ENCODE results near the gene PRSS38. TPM values are rescaled to one million over a fixed set of nuclear protein-coding genes. Genes with fewer than 3 reads are reported as not detected.

Gene PRSS38
- total RNA-seq, 1 experiment from 2014 or later = not detected

DNA sequence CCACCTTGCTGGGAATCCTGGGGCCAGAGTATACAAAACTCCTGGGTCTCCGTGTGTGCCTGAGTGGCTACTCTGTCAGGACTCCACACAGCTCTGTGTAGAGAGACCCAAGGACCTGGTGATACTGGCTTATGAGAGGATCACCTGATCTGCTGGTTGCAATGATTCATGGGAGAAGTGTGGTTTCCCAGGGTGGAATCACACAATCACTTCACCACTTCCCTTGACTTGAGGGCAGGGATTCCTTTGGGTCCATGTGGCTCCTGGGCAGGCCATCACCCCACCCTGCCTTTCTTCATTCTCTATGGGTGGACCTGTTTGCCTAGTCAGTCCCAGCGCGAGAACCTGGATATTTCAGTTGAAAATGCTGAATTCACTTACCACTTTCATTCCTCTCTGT, 13.3 kb downstream of the PRSS38 start:
- Histone ChIP-seq H3K4me3 (ENCODE audit: low read depth in 2 of 2, low read length in 2 of 2) (no peak overlapping the region), H3K36me3 (ENCODE audit: control insufficient read depth, insufficient read depth, low read length) (no peaks in the 10 kb centered on the region), H3K4me1 (ENCODE audit: control insufficient read depth, insufficient read depth, low read length) (no peaks in the 10 kb centered on the region), H3K27me3 (ENCODE audit: control insufficient read depth, insufficient read depth, low read length) (no peaks in the 10 kb centered on the region; the same call in 1 of the 2 replicates), H3K9me3 (ENCODE audit: control insufficient read depth, insufficient read depth, low read depth, low read length) (no peaks in the 10 kb centered on the region), H3K27ac (ENCODE audit: low read length) (no peak overlapping the region)
- in situ Hi-C loops (cut with HindIII; ENCODE audit: low pct_unique_long_range_greater_than_20kb, low sequenced_read_pairs) = no loop called here
- POLR2A ChIA-PET = no interaction called here
- CTCF ChIA-PET = no interaction called here
- no peak for TF ChIP-seq SIN3A (IDR thresholded peaks at IDR 0.05; ENCODE audit: borderline replicate concordance, insufficient read depth, low read depth, low read length)
- TF ChIP-seq, protein P1, sequence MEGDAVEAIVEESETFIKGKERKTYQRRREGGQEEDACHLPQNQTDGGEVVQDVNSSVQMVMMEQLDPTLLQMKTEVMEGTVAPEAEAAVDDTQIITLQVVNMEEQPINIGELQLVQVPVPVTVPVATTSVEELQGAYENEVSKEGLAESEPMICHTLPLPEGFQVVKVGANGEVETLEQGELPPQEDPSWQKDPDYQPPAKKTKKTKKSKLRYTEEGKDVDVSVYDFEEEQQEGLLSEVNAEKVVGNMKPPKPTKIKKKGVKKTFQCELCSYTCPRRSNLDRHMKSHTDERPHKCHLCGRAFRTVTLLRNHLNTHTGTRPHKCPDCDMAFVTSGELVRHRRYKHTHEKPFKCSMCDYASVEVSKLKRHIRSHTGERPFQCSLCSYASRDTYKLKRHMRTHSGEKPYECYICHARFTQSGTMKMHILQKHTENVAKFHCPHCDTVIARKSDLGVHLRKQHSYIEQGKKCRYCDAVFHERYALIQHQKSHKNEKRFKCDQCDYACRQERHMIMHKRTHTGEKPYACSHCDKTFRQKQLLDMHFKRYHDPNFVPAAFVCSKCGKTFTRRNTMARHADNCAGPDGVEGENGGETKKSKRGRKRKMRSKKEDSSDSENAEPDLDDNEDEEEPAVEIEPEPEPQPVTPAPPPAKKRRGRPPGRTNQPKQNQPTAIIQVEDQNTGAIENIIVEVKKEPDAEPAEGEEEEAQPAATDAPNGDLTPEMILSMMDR (IDR thresholded peaks at IDR 0.05) = no peak
- no peak for TF ChIP-seq TCF7L2 (IDR thresholded peaks at IDR 0.05; ENCODE audit: low read depth, low read length)
- no peak for TF ChIP-seq REST (IDR thresholded peaks at IDR 0.05; ENCODE audit: insufficient read depth in 1 of 2, low read depth in 2 of 2, low read length in 1 of 2)
- no peak for TF ChIP-seq POLR2AphosphoS5 (IDR thresholded peaks at IDR 0.05; ENCODE audit: low read depth, low read length)
- BruUV-seq (replicated peaks) = no TSS peak
- intact Hi-C loops (cut with micrococcal nuclease; ENCODE audit: unreplicated experiment) = no loop called here
- ATAC-seq = no peak
- no peak for DNase-seq (ENCODE audit: low read depth, low spot score)

DNA sequence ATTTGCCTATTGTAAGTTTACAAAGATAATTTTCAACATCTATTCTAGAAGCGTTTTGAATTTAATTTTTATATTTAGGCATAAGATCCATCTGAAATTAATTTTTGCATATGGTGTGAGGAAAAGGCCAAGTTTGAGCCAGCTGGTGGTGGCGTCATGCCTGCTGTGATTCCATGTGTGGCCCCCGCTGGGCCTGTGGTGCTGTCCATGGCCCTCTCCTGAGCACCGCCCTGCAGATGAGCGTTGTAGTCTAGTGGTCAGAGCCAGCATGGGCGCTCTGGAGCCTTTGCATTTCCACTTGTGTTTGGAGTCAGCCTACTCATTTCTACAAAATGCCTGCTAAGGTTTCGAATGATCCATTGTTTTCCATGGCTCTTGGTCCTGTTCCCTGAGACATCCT, 22.7 kb downstream of the PRSS38 start:
- ATAC-seq = no peak
- BruUV-seq (replicated peaks) = no TSS peak
- no peaks in the 10 kb centered on the region; the same call in 1 of the 2 replicates for H3K27me3 ChIP-seq (ENCODE audit: control insufficient read depth, insufficient read depth, low read length)
- POLR2A ChIA-PET = no interaction called here
- no peak overlapping the region for H3K4me3 ChIP-seq (ENCODE audit: low read depth in 2 of 2, low read length in 2 of 2)
- intact Hi-C loops (cut with micrococcal nuclease; ENCODE audit: unreplicated experiment) (no loop called here), in situ Hi-C loops (cut with HindIII; ENCODE audit: low pct_unique_long_range_greater_than_20kb, low sequenced_read_pairs) (no loop called here)
- H3K4me1 ChIP-seq (ENCODE audit: control insufficient read depth, insufficient read depth, low read length) = no peaks in the 10 kb centered on the region
- CTCF ChIA-PET = no interaction called here
- no peak for TF ChIP-seq SIN3A (IDR thresholded peaks at IDR 0.05; ENCODE audit: borderline replicate concordance, insufficient read depth, low read depth, low read length)
- TF ChIP-seq POLR2AphosphoS5 (IDR thresholded peaks at IDR 0.05; ENCODE audit: low read depth, low read length) = no peak
- TF ChIP-seq TCF7L2 (IDR thresholded peaks at IDR 0.05; ENCODE audit: low read depth, low read length) = no peak
- TF ChIP-seq, protein P1 (IDR thresholded peaks at IDR 0.05) = no peak
- TF ChIP-seq REST (IDR thresholded peaks at IDR 0.05; ENCODE audit: insufficient read depth in 1 of 2, low read depth in 2 of 2, low read length in 1 of 2) = no peak
- H3K9me3 ChIP-seq (ENCODE audit: control insufficient read depth, insufficient read depth, low read depth, low read length) = no peaks in the 10 kb centered on the region
- no peak for DNase-seq (ENCODE audit: low read depth, low spot score)
- no peaks in the 10 kb centered on the region for H3K36me3 ChIP-seq (ENCODE audit: control insufficient read depth, insufficient read depth, low read length)
- no peak overlapping the region for H3K27ac ChIP-seq (ENCODE audit: low read length)
